Left hindlimb (tissue), 1 donor: ENCODE measurements around the gene ESPN.
A peak's percentile ranks its signal among the peaks of the same experiment; 100 is the strongest.
"Not testable (repeated sequence)": the region's sequence is repeated elsewhere in the genome, so short reads cannot be mapped to it uniquely, and the experiment has no call there.

ENCODE experiments used
- DNase-seq: peaks from one replicate; pipeline ENCODE4 v3.0.0-alpha.2; 2018

Gene ESPN

GRCh38 chr1:6424619-6425593 is at the start of gene ESPN:
Gene ESPN, plus strand, starts transcription at chr1:6424776. Its CDS starts 180 bp downstream, at chr1:6424956.
- DNase-seq: no peak

- DNase-seq: no peak
These were observed 46.4 kb upstream of the ESPN start for GRCh38 chr1:6378096-6378746.

- DNase-seq: no peak
These were observed 44.5 kb upstream of the ESPN start for GRCh38 chr1:6380037-6380436.

- no peak for DNase-seq
These were observed 40.4 kb upstream of the ESPN start for GRCh38 chr1:6384135-6384534.

GRCh38 chr1:6384962-6385361 is 39.6 kb upstream of the ESPN start:
- peak; percentile 77 for DNase-seq

- peak; percentile 50 for DNase-seq
These were observed 38.9 kb upstream of the ESPN start for GRCh38 chr1:6385488-6386191.

GRCh38 chr1:6386371-6386949 is 38.1 kb upstream of the ESPN start:
- no peak for DNase-seq

- no peak for DNase-seq
These were observed 34.6 kb upstream of the ESPN start for GRCh38 chr1:6389971-6390370.

GRCh38 chr1:6391951-6392808 is 32.4 kb upstream of the ESPN start:
- no peak for DNase-seq

GRCh38 chr1:6392809-6393399 is 31.7 kb upstream of the ESPN start:
- DNase-seq: no peak

GRCh38 chr1:6393400-6394187 is 31.0 kb upstream of the ESPN start, which contains the start of gene ACOT7:
Gene ACOT7, minus strand, starts transcription at chr1:6393767. Its CDS starts 368 bp downstream, at chr1:6393399.
- peak; percentile 93 for DNase-seq

- not testable (repeated sequence) for DNase-seq
These were observed 29.4 kb upstream of the ESPN start for GRCh38 chr1:6395130-6395529.

GRCh38 chr1:6395781-6396244 is 28.8 kb upstream of the ESPN start:
- DNase-seq: not testable (repeated sequence)

- DNase-seq: no peak
These were observed 27.6 kb upstream of the ESPN start for GRCh38 chr1:6396998-6397397.

- DNase-seq: no peak
These were observed 26.6 kb upstream of the ESPN start for GRCh38 chr1:6397844-6398441.

- DNase-seq: no peak
These were observed 25.3 kb upstream of the ESPN start for GRCh38 chr1:6399294-6399693.

GRCh38 chr1:6401673-6402072 is 22.9 kb upstream of the ESPN start:
- DNase-seq: no peak

GRCh38 chr1:6408023-6408422 is 16.6 kb upstream of the ESPN start:
- DNase-seq: no peak

GRCh38 chr1:6409053-6409452 is 15.5 kb upstream of the ESPN start:
- no peak for DNase-seq

- DNase-seq: no peak
These were observed 14.8 kb upstream of the ESPN start for GRCh38 chr1:6409733-6410132.
